WTC11 (cell line): ENCODE measurements around the gene CCDC50.

Experiments used
- CREB1 ChIP-seq: sonication (generic); formaldehyde crosslinking; IDR thresholded peaks from 2 replicates; pipeline ENCODE4 v1.8.0; 2023; ENCODE audit warnings: mild to moderate bottlenecking, missing genetic modification reagents
- ELF4 ChIP-seq: sonication (generic); formaldehyde crosslinking; IDR thresholded peaks from 2 replicates; pipeline ENCODE4 v1.8.1; 2022; ENCODE audit warnings: low read depth, mild to moderate bottlenecking, moderate library complexity, missing genetic modification reagents
- JUN ChIP-seq: sonication (generic); formaldehyde crosslinking; IDR thresholded peaks from 2 replicates; pipeline ENCODE4 v1.8.0; 2023; ENCODE audit warnings: mild to moderate bottlenecking, missing genetic modification reagents
- KAT7 ChIP-seq: sonication (generic); formaldehyde crosslinking; IDR thresholded peaks from 2 replicates; pipeline ENCODE4 v1.8.1; 2023; ENCODE audit warnings: missing genetic modification reagents, mild to moderate bottlenecking, borderline replicate concordance
- NR2C2 ChIP-seq: sonication (generic); formaldehyde crosslinking; IDR thresholded peaks from 2 replicates; pipeline ENCODE4 v1.8.0; 2022; ENCODE audit warnings: mild to moderate bottlenecking, missing genetic modification reagents
- SMAD4 ChIP-seq: sonication (generic); formaldehyde crosslinking; IDR thresholded peaks from 2 replicates; pipeline ENCODE4 v1.8.0; 2022; ENCODE audit warnings: mild to moderate bottlenecking, missing genetic modification reagents
- SP1 ChIP-seq: sonication (generic); formaldehyde crosslinking; conservative IDR thresholded peaks from 2 replicates; pipeline ENCODE4 v1.8.1; 2022; ENCODE audit warnings: missing genetic modification reagents
- TCF7 ChIP-seq: sonication (generic); formaldehyde crosslinking; IDR thresholded peaks from 2 replicates; pipeline ENCODE4 v1.8.0; 2022; ENCODE audit warnings: mild to moderate bottlenecking, low read depth, missing genetic modification reagents, moderate library complexity
- TEAD4 ChIP-seq: sonication (generic); formaldehyde crosslinking; IDR thresholded peaks from 2 replicates; pipeline ENCODE4 v1.8.0; 2022; ENCODE audit warnings: mild to moderate bottlenecking, missing genetic modification reagents
- ZBTB21 ChIP-seq: sonication (generic); formaldehyde crosslinking; IDR thresholded peaks from 2 replicates; pipeline ENCODE4 v1.8.1; 2023; ENCODE audit warnings: mild to moderate bottlenecking, missing genetic modification reagents, borderline replicate concordance
- TF ChIP-seq, protein P1 (sequence below): fragments of 200-600 bp; IDR thresholded peaks from 2 replicates; pipeline ENCODE4 v1.8.0; 2022; ENCODE audit warnings: antibody characterized with exemption
- TF ChIP-seq, protein P2 (sequence below): sonication (generic); formaldehyde crosslinking; IDR thresholded peaks from 2 replicates; pipeline ENCODE4 v1.8.1; 2023; ENCODE audit warnings: mild to moderate bottlenecking, missing genetic modification reagents, borderline replicate concordance
- TF ChIP-seq, protein P3 (sequence below): sonication (generic); formaldehyde crosslinking; IDR thresholded peaks from 2 replicates; pipeline ENCODE4 v1.8.0; 2022; ENCODE audit warnings: mild to moderate bottlenecking, missing genetic modification reagents

DNA sequence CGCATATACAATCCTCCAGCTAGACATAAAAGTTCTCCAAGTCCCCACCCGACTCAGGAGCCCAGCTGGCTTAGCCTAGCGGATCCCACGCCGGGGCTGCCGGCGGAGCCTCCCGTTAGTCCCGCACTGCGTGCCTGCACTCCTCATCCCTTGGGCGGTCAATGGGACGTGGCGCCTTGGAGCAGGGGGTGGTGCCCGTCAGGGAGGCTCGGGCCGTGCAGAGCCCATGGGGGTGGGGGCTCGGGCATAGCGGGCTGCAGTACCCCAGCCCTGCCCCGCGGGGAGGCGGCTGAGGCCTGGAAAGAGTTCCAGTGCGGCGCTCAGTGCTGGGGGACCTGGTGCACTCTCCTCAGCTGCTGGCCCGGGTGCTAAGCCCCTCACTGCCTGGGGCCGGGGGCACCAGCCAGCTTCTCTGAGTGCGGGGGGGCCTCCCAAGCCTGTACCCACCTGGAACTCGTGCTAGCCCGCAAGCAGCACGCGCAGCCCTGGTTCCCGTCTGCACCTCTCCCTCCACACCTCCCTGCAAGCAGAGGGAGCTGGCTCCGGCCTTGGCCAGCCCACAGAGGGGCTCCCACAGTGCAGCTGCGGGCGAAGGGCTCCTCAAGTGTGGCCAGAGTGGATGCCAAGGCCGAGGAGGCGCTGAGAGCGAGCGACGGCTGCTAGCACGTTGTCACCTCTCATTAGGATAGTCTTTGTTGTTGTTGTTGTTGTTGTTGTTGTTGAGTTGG lies 12.2 kb upstream of the CCDC50 start:
- no peak for TF ChIP-seq CREB1
- TF ChIP-seq, protein P1, sequence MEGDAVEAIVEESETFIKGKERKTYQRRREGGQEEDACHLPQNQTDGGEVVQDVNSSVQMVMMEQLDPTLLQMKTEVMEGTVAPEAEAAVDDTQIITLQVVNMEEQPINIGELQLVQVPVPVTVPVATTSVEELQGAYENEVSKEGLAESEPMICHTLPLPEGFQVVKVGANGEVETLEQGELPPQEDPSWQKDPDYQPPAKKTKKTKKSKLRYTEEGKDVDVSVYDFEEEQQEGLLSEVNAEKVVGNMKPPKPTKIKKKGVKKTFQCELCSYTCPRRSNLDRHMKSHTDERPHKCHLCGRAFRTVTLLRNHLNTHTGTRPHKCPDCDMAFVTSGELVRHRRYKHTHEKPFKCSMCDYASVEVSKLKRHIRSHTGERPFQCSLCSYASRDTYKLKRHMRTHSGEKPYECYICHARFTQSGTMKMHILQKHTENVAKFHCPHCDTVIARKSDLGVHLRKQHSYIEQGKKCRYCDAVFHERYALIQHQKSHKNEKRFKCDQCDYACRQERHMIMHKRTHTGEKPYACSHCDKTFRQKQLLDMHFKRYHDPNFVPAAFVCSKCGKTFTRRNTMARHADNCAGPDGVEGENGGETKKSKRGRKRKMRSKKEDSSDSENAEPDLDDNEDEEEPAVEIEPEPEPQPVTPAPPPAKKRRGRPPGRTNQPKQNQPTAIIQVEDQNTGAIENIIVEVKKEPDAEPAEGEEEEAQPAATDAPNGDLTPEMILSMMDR: no peak
- TF ChIP-seq SP1 (CRISPR knock-in tag): no peak
- TF ChIP-seq ELF4 (CRISPR knock-in tag): no peak
- TF ChIP-seq KAT7: no peak
- TF ChIP-seq TCF7: no peak
- no peak for TF ChIP-seq ZBTB21 (CRISPR knock-in tag)
- TF ChIP-seq NR2C2 (CRISPR knock-in tag): no peak
- TF ChIP-seq JUN: no peak
- TF ChIP-seq, protein P2, sequence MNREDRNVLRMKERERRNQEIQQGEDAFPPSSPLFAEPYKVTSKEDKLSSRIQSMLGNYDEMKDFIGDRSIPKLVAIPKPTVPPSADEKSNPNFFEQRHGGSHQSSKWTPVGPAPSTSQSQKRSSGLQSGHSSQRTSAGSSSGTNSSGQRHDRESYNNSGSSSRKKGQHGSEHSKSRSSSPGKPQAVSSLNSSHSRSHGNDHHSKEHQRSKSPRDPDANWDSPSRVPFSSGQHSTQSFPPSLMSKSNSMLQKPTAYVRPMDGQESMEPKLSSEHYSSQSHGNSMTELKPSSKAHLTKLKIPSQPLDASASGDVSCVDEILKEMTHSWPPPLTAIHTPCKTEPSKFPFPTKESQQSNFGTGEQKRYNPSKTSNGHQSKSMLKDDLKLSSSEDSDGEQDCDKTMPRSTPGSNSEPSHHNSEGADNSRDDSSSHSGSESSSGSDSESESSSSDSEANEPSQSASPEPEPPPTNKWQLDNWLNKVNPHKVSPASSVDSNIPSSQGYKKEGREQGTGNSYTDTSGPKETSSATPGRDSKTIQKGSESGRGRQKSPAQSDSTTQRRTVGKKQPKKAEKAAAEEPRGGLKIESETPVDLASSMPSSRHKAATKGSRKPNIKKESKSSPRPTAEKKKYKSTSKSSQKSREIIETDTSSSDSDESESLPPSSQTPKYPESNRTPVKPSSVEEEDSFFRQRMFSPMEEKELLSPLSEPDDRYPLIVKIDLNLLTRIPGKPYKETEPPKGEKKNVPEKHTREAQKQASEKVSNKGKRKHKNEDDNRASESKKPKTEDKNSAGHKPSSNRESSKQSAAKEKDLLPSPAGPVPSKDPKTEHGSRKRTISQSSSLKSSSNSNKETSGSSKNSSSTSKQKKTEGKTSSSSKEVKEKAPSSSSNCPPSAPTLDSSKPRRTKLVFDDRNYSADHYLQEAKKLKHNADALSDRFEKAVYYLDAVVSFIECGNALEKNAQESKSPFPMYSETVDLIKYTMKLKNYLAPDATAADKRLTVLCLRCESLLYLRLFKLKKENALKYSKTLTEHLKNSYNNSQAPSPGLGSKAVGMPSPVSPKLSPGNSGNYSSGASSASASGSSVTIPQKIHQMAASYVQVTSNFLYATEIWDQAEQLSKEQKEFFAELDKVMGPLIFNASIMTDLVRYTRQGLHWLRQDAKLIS (CRISPR knock-in tag): no peak
- TF ChIP-seq, protein P3, sequence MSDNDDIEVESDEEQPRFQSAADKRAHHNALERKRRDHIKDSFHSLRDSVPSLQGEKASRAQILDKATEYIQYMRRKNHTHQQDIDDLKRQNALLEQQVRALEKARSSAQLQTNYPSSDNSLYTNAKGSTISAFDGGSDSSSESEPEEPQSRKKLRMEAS: no peak
- TF ChIP-seq TEAD4: no peak
- no peak for TF ChIP-seq SMAD4 (CRISPR knock-in tag)
